ENCODE data around the gene COL27A1. TPM values are rescaled to one million over a fixed set of nuclear protein-coding genes. Genes with fewer than 3 reads are reported as not detected.

COL27A1 gene
- total and polyA plus RNA-seq, 2 donors (not counting 1 experiment from before 2014, with no cell fraction given), result 0.16 to 0.27 TPM

DNA sequence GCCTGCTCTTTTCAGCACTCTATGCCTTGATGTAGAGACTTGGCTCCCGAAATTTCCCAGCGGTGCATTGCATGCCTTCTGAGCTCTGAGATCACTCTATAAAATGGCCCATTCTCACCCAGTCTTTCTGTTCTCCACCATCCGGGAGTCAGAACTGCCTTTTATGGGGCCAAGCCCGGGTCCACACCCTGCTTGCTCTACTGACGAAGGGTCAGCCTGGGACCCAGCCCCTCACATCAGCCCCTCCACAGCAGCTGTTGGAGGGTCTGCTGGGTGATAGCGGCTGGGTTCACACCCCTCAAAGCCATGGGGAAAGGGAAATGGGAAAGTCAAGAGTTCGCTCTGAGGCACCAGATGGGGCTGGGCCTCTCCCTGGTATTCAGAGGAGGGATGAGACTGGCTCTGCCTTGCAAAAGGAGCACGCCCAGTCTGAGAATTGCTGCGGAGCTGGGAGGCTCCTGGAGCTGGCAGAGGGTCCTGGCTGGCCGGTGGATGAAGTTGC, 101.5 kb downstream of the COL27A1 start:
- Histone ChIP-seq H3K36me3 (replicated peaks in 1 of 2; ENCODE audit: control extremely low read depth in 1 of 2, control insufficient read depth in 1 of 2, extremely low read depth in 1 of 2, insufficient read depth in 2 of 2, low read length in 1 of 2) (no peaks in the 10 kb centered on the region), H3K4me1 (ENCODE audit: control insufficient read depth in 2 of 2, insufficient read depth in 2 of 2, low read length in 2 of 2) (no peaks in the 10 kb centered on the region), H3K27me3 (replicated peaks in 1 of 4; ENCODE audit: control extremely low read depth in 1 of 4, control insufficient read depth in 3 of 4, insufficient read depth in 4 of 4, low read length in 3 of 4) (no peaks in the 10 kb centered on the region), H4K20me1 (ENCODE audit: control insufficient read depth, insufficient read depth, low read length, poor library complexity, severe bottlenecking) (no peaks in the 10 kb centered on the region), H3K4me3 (ENCODE audit: control extremely low read depth in 1 of 5, extremely low read depth in 1 of 5, insufficient read depth in 1 of 5, low read depth in 2 of 5, low read length in 4 of 5) (no peak overlapping the region), H3K27ac (ENCODE audit: low read length in 2 of 2) (no peak overlapping the region), H3K79me2 (ENCODE audit: control insufficient read depth, insufficient read depth, low read length) (no peaks in the 10 kb centered on the region), H3K4me2 (replicated peaks; ENCODE audit: low read depth, low read length, poor library complexity, severe bottlenecking) (no peak overlapping the region), H3K9ac (ENCODE audit: low read length) (no peak overlapping the region), H2AFZ (ENCODE audit: insufficient read depth, low read depth, low read length, poor library complexity, severe bottlenecking) (no peak overlapping the region), H3K9me3 (ENCODE audit: control extremely low read depth in 1 of 3, control insufficient read depth in 2 of 3, insufficient read depth in 1 of 3, low read length in 2 of 3) (no peaks in the 10 kb centered on the region)
- TF ChIP-seq, protein P1, sequence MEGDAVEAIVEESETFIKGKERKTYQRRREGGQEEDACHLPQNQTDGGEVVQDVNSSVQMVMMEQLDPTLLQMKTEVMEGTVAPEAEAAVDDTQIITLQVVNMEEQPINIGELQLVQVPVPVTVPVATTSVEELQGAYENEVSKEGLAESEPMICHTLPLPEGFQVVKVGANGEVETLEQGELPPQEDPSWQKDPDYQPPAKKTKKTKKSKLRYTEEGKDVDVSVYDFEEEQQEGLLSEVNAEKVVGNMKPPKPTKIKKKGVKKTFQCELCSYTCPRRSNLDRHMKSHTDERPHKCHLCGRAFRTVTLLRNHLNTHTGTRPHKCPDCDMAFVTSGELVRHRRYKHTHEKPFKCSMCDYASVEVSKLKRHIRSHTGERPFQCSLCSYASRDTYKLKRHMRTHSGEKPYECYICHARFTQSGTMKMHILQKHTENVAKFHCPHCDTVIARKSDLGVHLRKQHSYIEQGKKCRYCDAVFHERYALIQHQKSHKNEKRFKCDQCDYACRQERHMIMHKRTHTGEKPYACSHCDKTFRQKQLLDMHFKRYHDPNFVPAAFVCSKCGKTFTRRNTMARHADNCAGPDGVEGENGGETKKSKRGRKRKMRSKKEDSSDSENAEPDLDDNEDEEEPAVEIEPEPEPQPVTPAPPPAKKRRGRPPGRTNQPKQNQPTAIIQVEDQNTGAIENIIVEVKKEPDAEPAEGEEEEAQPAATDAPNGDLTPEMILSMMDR (IDR thresholded peaks at IDR 0.05), result no peak
- TF ChIP-seq EZH2 (IDR thresholded peaks at IDR 0.05; ENCODE audit: borderline replicate concordance, insufficient read depth, low read depth, low read length, poor library complexity, severe bottlenecking), result no peak
- no peaks in the 10 kb centered on the region for H3K4me1 Mint-ChIP-seq
- POLR2A ChIA-PET, result no interaction called here
- DNase-seq (no peak), ATAC-seq (ENCODE audit: low read depth) (no peak)
- no peak overlapping the region for H3K27ac Mint-ChIP-seq
- no peaks in the 10 kb centered on the region for H3K27me3 Mint-ChIP-seq
- no peaks in the 10 kb centered on the region for H3K9me3 Mint-ChIP-seq (ENCODE audit: insufficient read depth)
- CTCF ChIA-PET, result no interaction called here
- no peak overlapping the region for H3K4me3 Mint-ChIP-seq
- 87% methylated on average over 8 of the region's 10 CpGs for WGBS (ENCODE audit: insufficient coverage)
- intact Hi-C loops (cut with micrococcal nuclease), result no loop called here

DNA sequence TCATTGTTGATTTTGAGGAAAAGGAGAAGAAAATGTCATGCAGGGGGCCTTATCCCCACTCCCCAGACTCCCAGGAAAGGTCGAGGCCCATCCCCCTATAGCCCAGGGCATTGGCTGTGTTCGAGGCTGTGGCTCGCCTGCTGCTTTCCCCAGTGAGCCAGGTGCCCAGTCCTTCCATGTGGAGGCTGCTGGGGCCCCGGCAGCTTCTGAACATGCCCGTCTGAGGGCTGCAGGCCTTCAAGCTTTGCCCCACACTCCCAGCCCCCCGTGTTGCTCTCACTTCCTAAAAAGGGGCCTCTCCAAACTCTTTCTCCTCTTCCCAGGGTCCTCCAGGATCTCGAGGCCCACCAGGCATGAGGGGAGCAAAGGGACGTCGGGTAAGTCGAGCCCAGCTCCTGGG, 102.9 kb downstream of the COL27A1 start:
- Histone ChIP-seq H4K20me1 (ENCODE audit: control insufficient read depth, insufficient read depth, low read length, poor library complexity, severe bottlenecking) (no peaks in the 10 kb centered on the region), H3K36me3 (replicated peaks in 1 of 2; ENCODE audit: control extremely low read depth in 1 of 2, control insufficient read depth in 1 of 2, extremely low read depth in 1 of 2, insufficient read depth in 2 of 2, low read length in 1 of 2) (no peaks in the 10 kb centered on the region), H3K9me3 (ENCODE audit: control extremely low read depth in 1 of 3, control insufficient read depth in 2 of 3, insufficient read depth in 1 of 3, low read length in 2 of 3) (no peaks in the 10 kb centered on the region), H3K4me1 (ENCODE audit: control insufficient read depth in 2 of 2, insufficient read depth in 2 of 2, low read length in 2 of 2) (no peaks in the 10 kb centered on the region), H3K27me3 (replicated peaks in 1 of 4; ENCODE audit: control extremely low read depth in 1 of 4, control insufficient read depth in 3 of 4, insufficient read depth in 4 of 4, low read length in 3 of 4) (no peaks in the 10 kb centered on the region), H3K27ac (ENCODE audit: low read length in 2 of 2) (no peak overlapping the region), H3K79me2 (ENCODE audit: control insufficient read depth, insufficient read depth, low read length) (no peaks in the 10 kb centered on the region), H2AFZ (ENCODE audit: insufficient read depth, low read depth, low read length, poor library complexity, severe bottlenecking) (no peak overlapping the region), H3K4me3 (ENCODE audit: control extremely low read depth in 1 of 5, extremely low read depth in 1 of 5, insufficient read depth in 1 of 5, low read depth in 2 of 5, low read length in 4 of 5) (no peak overlapping the region), H3K9ac (ENCODE audit: low read length) (no peak overlapping the region), H3K4me2 (replicated peaks; ENCODE audit: low read depth, low read length, poor library complexity, severe bottlenecking) (no peak overlapping the region)
- TF ChIP-seq, protein P1 (IDR thresholded peaks at IDR 0.05), result no peak
- no peak for TF ChIP-seq EZH2 (IDR thresholded peaks at IDR 0.05; ENCODE audit: borderline replicate concordance, insufficient read depth, low read depth, low read length, poor library complexity, severe bottlenecking)
- DNase-seq (no peak), ATAC-seq (ENCODE audit: low read depth) (no peak)
- intact Hi-C loops (cut with micrococcal nuclease), result no loop called here
- Mint-ChIP-seq H3K27ac (no peak overlapping the region), H3K9me3 (ENCODE audit: insufficient read depth) (no peaks in the 10 kb centered on the region), H3K27me3 (no peaks in the 10 kb centered on the region), H3K4me1 (no peaks in the 10 kb centered on the region), H3K4me3 (no peak overlapping the region)
- 82% methylated on average over 8 of the region's 10 CpGs for WGBS (ENCODE audit: insufficient coverage)
- CTCF ChIA-PET, result no interaction called here
- POLR2A ChIA-PET, result no interaction called here
